HG02571 (cell line): Measurements from ENCODE around the gene SSH2.

Experiments used
- ATAC-seq: cut with Tn5 transposase; IDR thresholded peaks from one replicate; pipeline ENCODE4 v1.9.1; 2021; ENCODE audit warnings: mild to moderate bottlenecking, moderate library complexity; ENCODE audit not compliant: unreplicated experiment

The SSH2 gene

GRCh38 chr17:29630630-29631193 is 299.3 kb downstream of the SSH2 start:
- no peak for ATAC-seq

- no peak for ATAC-seq
Observed at GRCh38 chr17:29629839-29630238, 300.2 kb downstream of the SSH2 start.

GRCh38 chr17:29628644-29629043 is 301.4 kb downstream of the SSH2 start:
- no peak for ATAC-seq

- ATAC-seq = no peak
Observed at GRCh38 chr17:29627951-29628350, 302.1 kb downstream of the SSH2 start.

GRCh38 chr17:29625037-29625750 is 304.8 kb downstream of the SSH2 start:
- no peak for ATAC-seq

- no peak for ATAC-seq
Observed at GRCh38 chr17:29624586-29624985, 305.4 kb downstream of the SSH2 start.

- no peak for ATAC-seq
Observed at GRCh38 chr17:29623283-29623647, 306.8 kb downstream of the SSH2 start.

- no peak for ATAC-seq
Observed at GRCh38 chr17:29622337-29623282, 307.4 kb downstream of the SSH2 start, which contains the start of gene CORO6. Gene CORO6 (minus strand): TSS chr17:29622912. CDS start chr17:29621421, 1,491 bp downstream.

GRCh38 chr17:29621751-29622194 is 308.3 kb downstream of the SSH2 start:
- ATAC-seq = no peak

GRCh38 chr17:29620779-29621500 is 309.1 kb downstream of the SSH2 start:
- no peak for ATAC-seq

GRCh38 chr17:29620271-29620670 is 309.8 kb downstream of the SSH2 start:
- ATAC-seq = no peak

- no peak for ATAC-seq
Observed at GRCh38 chr17:29619251-29619650, 310.8 kb downstream of the SSH2 start.

- no peak for ATAC-seq
Observed at GRCh38 chr17:29618272-29619065, 311.6 kb downstream of the SSH2 start.

GRCh38 chr17:29617481-29618271 is 312.4 kb downstream of the SSH2 start:
- no peak for ATAC-seq

- ATAC-seq = peak; percentile 48
Observed at GRCh38 chr17:29617125-29617480, 312.9 kb downstream of the SSH2 start.

- ATAC-seq = no peak
Observed at GRCh38 chr17:29616300-29617048, 313.6 kb downstream of the SSH2 start.

- ATAC-seq = peak; percentile 61
Observed at GRCh38 chr17:29615492-29616299, 314.3 kb downstream of the SSH2 start.

- no peak for ATAC-seq
Observed at GRCh38 chr17:29615048-29615385, 315.0 kb downstream of the SSH2 start.
